ENCODE measurements around the gene NDUFS5. TPM values are rescaled to one million over a fixed set of nuclear protein-coding genes. Genes with fewer than 3 reads are reported as not detected.

NDUFS5 gene
- total RNA-seq = 330 and 429 TPM in 2 replicates

GRCh38 chr1:39026051-39026865, at the start of gene NDUFS5:
TSS of gene NDUFS5 (plus strand) at chr1:39026350. CDS start at chr1:39028725, 2,375 bp downstream.

DNA sequence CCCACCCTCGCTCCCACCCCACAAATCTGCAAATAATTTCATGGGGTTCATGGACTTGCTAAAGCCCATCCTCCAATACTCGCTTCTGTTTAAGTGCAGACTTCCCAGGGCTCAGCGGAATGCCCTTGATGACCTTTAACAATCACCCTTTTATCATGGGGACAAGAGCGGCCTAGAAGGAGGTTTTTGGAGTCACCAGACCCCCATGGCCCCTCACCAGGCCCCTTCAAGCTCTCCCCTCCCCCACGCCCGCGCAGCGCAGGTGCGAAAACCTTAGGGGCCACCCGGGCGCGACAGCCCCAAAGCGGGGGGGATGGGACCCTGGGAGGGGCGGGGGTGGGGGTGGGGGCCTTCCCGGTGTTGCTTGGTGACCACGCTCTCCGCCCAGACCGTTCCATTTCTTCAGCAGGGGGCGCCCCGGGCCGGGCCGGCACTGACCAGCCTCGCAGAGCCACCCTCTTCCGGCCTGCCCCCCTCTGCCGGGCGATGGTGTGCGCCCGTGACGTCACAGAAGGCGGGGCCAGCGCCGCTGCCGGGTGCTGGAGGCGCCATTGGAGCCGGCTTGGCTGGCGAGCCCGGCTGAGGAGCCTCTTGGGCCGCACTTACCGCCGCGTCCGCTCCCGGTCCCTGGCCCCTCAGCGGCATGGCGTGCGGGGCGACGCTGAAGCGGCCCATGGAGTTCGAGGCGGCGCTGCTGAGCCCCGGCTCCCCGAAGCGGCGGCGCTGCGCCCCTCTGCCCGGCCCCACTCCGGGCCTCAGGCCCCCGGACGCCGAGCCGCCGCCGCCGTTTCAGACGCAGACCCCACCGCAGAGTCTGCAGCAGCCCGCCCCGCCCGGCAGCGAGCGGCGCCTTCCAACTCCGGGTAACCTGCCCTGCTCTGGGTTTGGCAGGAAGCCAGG, 35.2 kb upstream of the NDUFS5 start, which contains the start of gene AKIRIN1:
Gene AKIRIN1 (plus strand): TSS at position 539 of the 900 bp plus-strand sequence. CDS start 105 bp downstream, at position 644.

Other genes starting within 250 kb of the NDUFS5 start
- gene RRAGC, start 166.6 kb upstream of the NDUFS5 start, total RNA-seq = 30.1 and 30.2 TPM in 2 replicates
- 23.3 and 24.1 TPM in 2 replicates for gene MYCBP, start 153.0 kb upstream of the NDUFS5 start, total RNA-seq
- not detected in 2 replicates for gene GJA9, start 144.8 kb upstream of the NDUFS5 start, total RNA-seq
- gene RHBDL2, start 84.5 kb upstream of the NDUFS5 start, total RNA-seq = 0.22 and 0.27 TPM in 2 replicates
- gene AKIRIN1, start 35.1 kb upstream of the NDUFS5 start, total RNA-seq = 45.8 and 50.7 TPM in 2 replicates
- gene MACF1, start 178.3 kb downstream of the NDUFS5 start, total RNA-seq = 866 and 1,006 TPM in 2 replicates

Measured in thoracic aorta endothelial cell (primary cell).